AG04450 (cell line): ENCODE results near the gene PTPN9. TPM values are rescaled to one million over a fixed set of nuclear protein-coding genes. Genes with fewer than 3 reads are reported as not detected.
"Not testable (repeated sequence)": the region's sequence is repeated elsewhere in the genome, so short reads cannot be mapped to it uniquely, and the experiment has no call there.

Experiments used
- CTCF ChIA-PET: fragments of 300-600, 350-600 bp; formaldehyde crosslinking; extraction: SDS; loops from one replicate; lab custom pipeline; 2022; ENCODE audit warnings: antibody characterized with exemption, inconsistent platforms; lab: Charles Lee
- POLR2A ChIA-PET: fragments of 350-600 bp; formaldehyde crosslinking; extraction: SDS; loops from one replicate; lab custom pipeline; 2021; ENCODE audit warnings: antibody characterized with exemption, inconsistent platforms; lab: Yijun Ruan, JAX
- DNase-seq: peaks from one replicate; pipeline ENCODE4 v3.0.0-alpha.2; 2011; ENCODE audit warnings: low read depth, low spot score
- H3K27ac ChIP-seq: one replicate; pipeline ENCODE4 v1.5.1; 2012; ENCODE audit warnings: low read depth, low read length, control low read depth
- H3K27me3 ChIP-seq: one replicate; pipeline ENCODE4 v1.6.0; 2012; ENCODE audit warnings: low read length; ENCODE audit not compliant: control insufficient read depth, insufficient read depth
- H3K4me3 ChIP-seq: 2 replicates; pipeline ENCODE4 v1.5.1; 2011; ENCODE audit warnings: mild to moderate bottlenecking, low read depth, low read length, control low read depth
- H3K9me3 ChIP-seq: 2 replicates; pipeline ENCODE4 v1.5.1; 2012; ENCODE audit warnings: low read length; ENCODE audit not compliant: control insufficient read depth, insufficient read depth
- CTCF ChIP-seq: IDR thresholded peaks from 2 replicates; pipeline ENCODE4 v1.5.1; 2011; ENCODE audit warnings: low read depth, low read length, control low read depth, inconsistent platforms
- polyA plus RNA-seq: library from polyadenylated mRNA; depleted of rRNA; stranded (reverse); fragments of >200 nt; gene quantifications from 2 replicates; pipeline ENCODE4 v1.2.3, GENCODE V29; 2011

Gene PTPN9
- polyA plus RNA-seq, 1 experiment: 49.6 TPM

GRCh38 chr15:75554717-75555116, 24.4 kb downstream of the PTPN9 start:
- Histone ChIP-seq H3K27ac (no peak overlapping the region), H3K9me3 (no peaks in the 10 kb centered on the region; the same call in 1 of the 2 replicates), H3K27me3 (no peaks in the 10 kb centered on the region), H3K4me3 (no peak overlapping the region)
- ChIA-PET POLR2A (interaction anchor here (0.9 kb wide), 1 partner anchor 23 kb away, joined by 3 read pairs; no protein-coding TSS in a partner anchor), CTCF (interaction anchor here (0.6 to 1.5 kb wide), 3 partner anchors 43 to 248 kb away, joined by 3 to 6 read pairs (median 3); no protein-coding TSS in a partner anchor)
- DNase-seq: peak; percentile 61
- no peak for TF ChIP-seq CTCF

GRCh38 chr15:75553659-75554058, 25.5 kb downstream of the PTPN9 start:
- DNase-seq: no peak
- no peak overlapping the region for H3K4me3 ChIP-seq
- CTCF ChIA-PET: interaction anchor here (1.5 kb wide), 1 partner anchor 45 kb away, joined by 3 read pairs; no protein-coding TSS in a partner anchor
- POLR2A ChIA-PET: no interaction called here
- no peaks in the 10 kb centered on the region; the same call in 1 of the 2 replicates for H3K9me3 ChIP-seq
- H3K27me3 ChIP-seq: no peaks in the 10 kb centered on the region
- no peak for TF ChIP-seq CTCF
- H3K27ac ChIP-seq: no peak overlapping the region

DNA sequence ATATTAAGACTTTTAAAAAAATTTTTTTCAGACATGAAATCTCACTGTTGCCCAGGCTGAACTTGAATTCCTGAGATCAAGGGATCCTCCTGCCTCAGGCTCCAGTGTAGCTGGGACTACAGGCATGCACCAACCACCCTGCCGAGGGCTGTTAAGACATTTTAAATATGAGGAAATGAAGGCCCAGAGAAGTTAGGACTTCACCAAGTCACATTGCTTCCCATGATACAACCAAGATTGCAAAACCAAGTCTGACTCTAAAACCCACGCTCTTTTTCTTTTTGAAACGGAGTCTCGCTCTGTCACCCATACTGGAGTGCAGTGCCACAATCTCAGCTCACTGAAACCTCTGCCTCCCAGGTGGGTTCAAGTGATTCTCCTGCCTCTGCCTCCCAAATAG, 28.0 kb downstream of the PTPN9 start:
- no peak overlapping the region for H3K4me3 ChIP-seq
- no peaks in the 10 kb centered on the region for H3K27me3 ChIP-seq
- H3K27ac ChIP-seq: no peak overlapping the region
- POLR2A ChIA-PET: no interaction called here
- H3K9me3 ChIP-seq: no peaks in the 10 kb centered on the region
- no peak for DNase-seq
- CTCF ChIA-PET: no interaction called here
- TF ChIP-seq CTCF: no peak

GRCh38 chr15:75545064-75545463, 34.1 kb downstream of the PTPN9 start:
- ChIA-PET CTCF (interaction anchor here (0.9 to 2.3 kb wide), 2 partner anchors 13 to 36 kb away, joined by 3 to 13 read pairs; no protein-coding TSS in a partner anchor), POLR2A (no interaction called here)
- no peaks in the 10 kb centered on the region for H3K27me3 ChIP-seq
- no peak for DNase-seq
- TF ChIP-seq CTCF: no peak
- H3K9me3 ChIP-seq: no peaks in the 10 kb centered on the region
- no peak overlapping the region for H3K4me3 ChIP-seq
- H3K27ac ChIP-seq: no peak overlapping the region

DNA sequence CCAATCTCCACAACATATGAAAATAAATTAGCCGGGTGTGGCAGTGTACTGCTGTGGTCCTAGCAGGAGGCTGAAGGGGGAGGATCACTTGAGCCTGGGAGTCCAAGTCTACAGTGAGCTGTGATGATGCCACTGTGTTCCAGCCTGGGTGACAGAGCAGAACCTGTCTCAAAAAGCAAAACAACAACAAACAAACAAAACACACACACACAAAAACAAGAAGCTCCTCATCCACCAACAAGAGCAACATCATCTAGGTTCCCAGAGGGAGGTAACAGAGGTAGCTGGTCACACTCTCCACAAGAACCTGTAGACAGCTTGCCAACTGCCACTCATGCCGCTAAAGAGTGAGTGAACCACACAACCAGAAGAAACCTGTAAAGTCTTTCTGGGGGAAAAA, 34.8 kb downstream of the PTPN9 start:
- ChIA-PET POLR2A (no interaction called here), CTCF (interaction anchor here (0.9 to 2.3 kb wide), 2 partner anchors 12 to 35 kb away, joined by 3 to 13 read pairs; no protein-coding TSS in a partner anchor)
- Histone ChIP-seq H3K27me3 (no peaks in the 10 kb centered on the region), H3K9me3 (no peaks in the 10 kb centered on the region), H3K27ac (no peak overlapping the region), H3K4me3 (no peak overlapping the region)
- TF ChIP-seq CTCF: no peak
- DNase-seq: no peak

DNA sequence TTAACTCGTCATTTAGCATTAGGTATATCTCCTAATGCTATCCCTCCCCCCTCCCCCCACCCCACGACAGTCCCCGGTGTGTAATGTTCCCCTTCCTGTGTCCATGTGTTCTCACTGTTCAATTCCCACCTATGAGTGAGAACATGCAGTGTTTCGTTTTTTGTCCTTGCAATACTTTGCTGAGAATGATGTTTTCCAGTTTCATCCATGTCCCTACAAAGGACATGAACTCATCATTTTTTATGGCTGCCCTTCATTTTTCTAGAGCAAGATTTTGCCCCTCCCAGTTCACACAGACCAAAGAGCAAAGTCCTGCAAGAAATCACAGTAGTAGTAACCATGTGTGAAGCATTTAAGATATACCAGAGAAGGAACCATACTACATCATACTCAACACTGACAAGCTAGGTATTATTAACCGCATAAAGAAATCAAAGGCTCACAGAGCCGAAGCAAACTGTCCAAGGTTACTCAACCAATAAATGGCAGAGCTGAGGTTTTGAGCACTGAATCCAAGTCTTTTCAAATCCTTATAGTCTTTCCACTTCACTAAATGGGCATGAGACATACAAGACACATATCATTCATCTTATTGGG, 36.1 kb downstream of the PTPN9 start:
- CTCF ChIA-PET: interaction anchor here (0.6 to 2.3 kb wide), 2 partner anchors 11 to 36 kb away, joined by 4 to 13 read pairs; partner anchors contain the start of gene PTPN9
- H3K27me3 ChIP-seq, POLR2A ChIA-PET, DNase-seq, H3K27ac ChIP-seq, H3K9me3 ChIP-seq, H3K4me3 ChIP-seq: not testable (repeated sequence)
